Omental fat pad (tissue), 4 donors: ENCODE results near the gene GPR65. TPM values are rescaled to one million over a fixed set of nuclear protein-coding genes. Genes with fewer than 3 reads are reported as not detected.
A peak's percentile ranks its signal among the peaks of the same experiment; 100 is the strongest.

Source experiments
- ATAC-seq: fragments of 150-250 bp; one replicate; pipeline ENCODE4 v1.9.1; 2016; ENCODE audit warnings: mild to moderate bottlenecking, moderate library complexity; ENCODE audit not compliant: low FRiP score
- DNase-seq: peaks from one replicate; pipeline ENCODE4 v3.0.0-alpha.2; 2019; ENCODE audit warnings: low spot score
- CTCF ChIP-seq, 3 donors: fragments of 450-650 bp; IDR thresholded peaks; one replicate each; pipeline ENCODE4 v1.5.1; 2016 to 2017; ENCODE audit warnings: antibody characterized with exemption in 3 of 3, mild to moderate bottlenecking in 3 of 3, moderate library complexity in 2 of 3
- total RNA-seq, 4 donors: library from RNA; depleted of rRNA; stranded (reverse); fragments of >200 nt; gene quantifications; one replicate each; pipeline ENCODE4 v1.1.0, GENCODE V29; 2016

The GPR65 gene
- total RNA-seq, 4 donors from 2014 or later = 1.4 to 6.0 (median 3.2) TPM

- ATAC-seq (peak; percentile 90), DNase-seq (peak; percentile 89)
- no peak for TF ChIP-seq CTCF (IDR thresholded peaks at IDR 0.05)
Measured at GRCh38 chr14:87992718-87993628, 12.0 kb upstream of the GPR65 start, which contains the start of gene GALC. Gene GALC (minus strand): TSS chr14:87993182. CDS start chr14:87993164, 18 bp downstream.

GRCh38 chr14:87994974-87995373, 10.0 kb upstream of the GPR65 start:
- ATAC-seq (no peak), DNase-seq (no peak)
- TF ChIP-seq CTCF (IDR thresholded peaks at IDR 0.05) = no peak

- DNase-seq (no peak), ATAC-seq (no peak)
- TF ChIP-seq CTCF (IDR thresholded peaks at IDR 0.05) = no peak
Measured at GRCh38 chr14:87995500-87996290, 9.2 kb upstream of the GPR65 start.

GRCh38 chr14:87996291-87996592, 8.7 kb upstream of the GPR65 start:
- no peak for ATAC-seq
- no peak for DNase-seq
- TF ChIP-seq CTCF (IDR thresholded peaks at IDR 0.05) = no peak

- TF ChIP-seq CTCF (IDR thresholded peaks at IDR 0.05) = no peak
Measured at GRCh38 chr14:87998482-87998881, 6.5 kb upstream of the GPR65 start.

GRCh38 chr14:87999277-87999676, 5.7 kb upstream of the GPR65 start:
- no peak for TF ChIP-seq CTCF (IDR thresholded peaks at IDR 0.05)
- DNase-seq = no peak
- no peak for ATAC-seq

More at GRCh38 chr14:87998482-87998881, 6.5 kb upstream of the GPR65 start:
- ATAC-seq (no peak), DNase-seq (no peak)
